ENCODE measurements around the gene ADSS1. TPM values are rescaled to one million over a fixed set of nuclear protein-coding genes. Genes with fewer than 3 reads are reported as not detected.
A peak's percentile ranks its signal among the peaks of the same experiment; 100 is the strongest.

ADSS1 gene
- total RNA-seq, 1 donor from 2014 or later: 6.9 TPM

DNA sequence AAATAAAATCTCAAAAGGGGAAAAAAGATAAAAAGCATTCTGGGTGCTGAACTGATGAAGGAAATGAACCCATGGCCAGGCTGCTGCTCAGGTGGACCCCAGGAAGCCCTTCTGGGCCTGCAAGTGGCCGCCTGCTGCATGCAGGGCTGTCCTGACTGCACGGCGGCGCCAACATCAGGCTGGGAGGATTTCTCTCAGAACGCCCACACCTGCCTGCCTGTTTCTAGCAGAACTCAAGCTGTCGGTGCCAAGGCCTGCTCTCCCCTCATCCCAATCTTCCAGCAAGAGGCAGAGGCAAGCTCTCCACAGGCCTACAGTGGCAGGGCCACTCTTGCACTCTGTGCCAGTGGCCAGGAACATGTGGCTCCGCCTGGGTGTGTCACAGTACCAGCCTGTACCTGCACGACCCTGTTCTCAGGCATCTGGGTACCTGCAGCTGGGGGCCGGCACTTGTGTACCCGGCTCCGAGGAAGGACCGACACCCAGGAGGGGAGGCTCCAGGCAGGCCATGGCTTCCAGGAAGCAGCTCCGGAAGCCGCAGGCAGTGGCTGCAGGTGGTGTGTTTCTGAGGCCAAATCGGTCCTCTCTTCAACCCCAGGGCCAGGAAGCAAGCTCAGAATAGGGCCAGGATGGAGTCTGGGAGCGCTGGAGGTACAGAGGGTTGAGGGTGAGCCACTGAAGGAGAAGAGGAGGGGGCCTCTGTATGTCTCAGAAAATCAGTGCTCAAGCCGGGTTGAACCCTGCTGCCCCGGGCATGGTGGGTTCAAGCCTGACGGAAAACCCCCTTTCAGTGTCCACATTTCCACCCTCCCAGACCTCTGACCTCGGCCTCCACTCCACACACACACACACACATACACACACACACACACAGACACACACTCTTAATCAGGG, 37.2 kb upstream of the ADSS1 start:
- Mint-ChIP-seq H3K27me3 (no peaks in the 10 kb centered on the region), H3K9me3 (peaks cover 7% of the 10 kb centered on the region), H3K4me1 (ENCODE audit: unreplicated experiment) (peaks cover 24% of the 10 kb centered on the region), H3K4me3 (peak overlapping the region; percentile 39), H3K36me3 (no peaks in the 10 kb centered on the region), H3K27ac (no peak overlapping the region)
- DNase-seq (ENCODE audit: extremely low spot score, unreplicated experiment): no peak
- TF ChIP-seq, protein P1, sequence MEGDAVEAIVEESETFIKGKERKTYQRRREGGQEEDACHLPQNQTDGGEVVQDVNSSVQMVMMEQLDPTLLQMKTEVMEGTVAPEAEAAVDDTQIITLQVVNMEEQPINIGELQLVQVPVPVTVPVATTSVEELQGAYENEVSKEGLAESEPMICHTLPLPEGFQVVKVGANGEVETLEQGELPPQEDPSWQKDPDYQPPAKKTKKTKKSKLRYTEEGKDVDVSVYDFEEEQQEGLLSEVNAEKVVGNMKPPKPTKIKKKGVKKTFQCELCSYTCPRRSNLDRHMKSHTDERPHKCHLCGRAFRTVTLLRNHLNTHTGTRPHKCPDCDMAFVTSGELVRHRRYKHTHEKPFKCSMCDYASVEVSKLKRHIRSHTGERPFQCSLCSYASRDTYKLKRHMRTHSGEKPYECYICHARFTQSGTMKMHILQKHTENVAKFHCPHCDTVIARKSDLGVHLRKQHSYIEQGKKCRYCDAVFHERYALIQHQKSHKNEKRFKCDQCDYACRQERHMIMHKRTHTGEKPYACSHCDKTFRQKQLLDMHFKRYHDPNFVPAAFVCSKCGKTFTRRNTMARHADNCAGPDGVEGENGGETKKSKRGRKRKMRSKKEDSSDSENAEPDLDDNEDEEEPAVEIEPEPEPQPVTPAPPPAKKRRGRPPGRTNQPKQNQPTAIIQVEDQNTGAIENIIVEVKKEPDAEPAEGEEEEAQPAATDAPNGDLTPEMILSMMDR (conservative IDR thresholded peaks at IDR 0.05): no peak

DNA sequence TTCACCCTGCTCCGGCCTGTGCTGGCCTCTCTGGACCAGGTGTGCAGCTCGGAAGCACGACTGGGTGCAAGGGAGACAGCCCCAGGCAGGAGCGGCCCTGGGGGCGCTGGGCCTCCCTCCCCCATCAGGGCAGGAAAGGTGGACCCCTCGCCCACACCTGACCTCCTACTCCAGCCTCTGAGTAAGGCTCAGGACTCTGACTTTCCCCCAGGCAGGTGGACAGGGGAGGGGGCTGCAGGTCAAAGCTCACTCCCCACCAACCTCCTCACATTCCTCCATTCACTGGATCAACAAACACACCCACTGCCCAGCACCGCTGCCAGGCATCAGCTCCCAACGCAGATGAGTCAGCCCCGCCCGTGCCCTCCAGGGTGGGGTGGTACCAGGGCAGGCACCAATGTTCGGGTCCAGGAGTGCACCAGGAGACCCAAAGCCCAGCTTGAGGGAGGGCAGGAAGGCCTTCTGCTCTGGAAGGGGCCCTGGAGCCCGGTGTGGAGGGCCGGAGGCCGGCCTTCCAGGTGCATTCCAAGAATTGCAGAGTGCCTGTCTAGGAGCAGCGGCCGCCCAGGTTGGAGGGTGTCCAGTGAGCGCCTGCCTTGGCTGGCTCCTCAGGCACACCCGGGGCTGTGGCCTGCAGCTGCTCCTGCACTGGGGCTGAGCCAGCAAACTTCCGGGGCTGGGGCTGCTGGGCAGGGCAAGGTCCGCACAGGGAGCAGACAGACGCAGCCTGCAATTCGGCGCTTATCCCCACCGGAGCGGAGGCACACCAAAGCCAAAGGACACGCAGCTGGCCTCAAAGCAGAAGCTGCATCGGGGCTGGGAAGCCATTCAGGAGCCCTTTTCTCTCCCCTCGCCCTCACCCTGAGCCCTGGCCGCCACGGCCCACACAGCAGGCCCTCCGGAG, 36.2 kb upstream of the ADSS1 start:
- Mint-ChIP-seq H3K27me3 (no peaks in the 10 kb centered on the region), H3K36me3 (no peaks in the 10 kb centered on the region), H3K4me1 (ENCODE audit: unreplicated experiment) (peaks cover 20% of the 10 kb centered on the region), H3K4me3 (peak overlapping the region; percentile 78), H3K9me3 (peaks cover 7% of the 10 kb centered on the region), H3K27ac (peak overlapping the region; percentile 83)
- TF ChIP-seq, protein P1 (conservative IDR thresholded peaks at IDR 0.05): no peak
- DNase-seq (ENCODE audit: extremely low spot score, unreplicated experiment): no peak

DNA sequence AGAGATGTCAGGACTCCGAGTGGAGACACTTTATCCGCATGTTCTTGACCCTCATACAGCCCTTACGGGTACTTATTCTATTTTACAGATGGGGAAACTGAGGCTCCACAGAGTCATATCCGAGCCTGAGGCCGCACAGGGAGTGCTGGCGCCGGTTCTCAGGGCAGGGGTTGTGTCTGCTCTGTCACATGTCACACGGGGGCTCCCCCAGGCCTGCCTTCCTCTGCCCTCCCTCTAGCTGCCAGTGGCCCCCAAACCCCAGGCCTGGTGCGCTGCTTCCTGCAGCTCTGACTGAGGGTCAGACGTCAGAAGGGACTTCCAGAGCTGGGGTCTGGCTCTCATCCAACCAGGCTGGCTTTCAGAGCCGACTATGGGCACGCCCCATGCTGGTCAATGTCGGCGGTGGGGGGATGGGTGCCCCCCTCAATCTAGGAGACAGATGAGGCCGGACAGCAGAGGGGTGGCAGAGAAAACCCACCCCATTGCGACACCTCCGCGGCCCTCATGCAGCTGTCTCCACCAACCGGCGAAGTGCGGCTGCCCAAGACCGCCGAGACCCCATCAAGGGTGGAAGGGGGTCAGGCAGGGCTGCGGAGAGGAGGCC, 35.4 kb upstream of the ADSS1 start:
- Mint-ChIP-seq H3K4me1 (ENCODE audit: unreplicated experiment) (peaks cover 17% of the 10 kb centered on the region), H3K9me3 (peaks cover 7% of the 10 kb centered on the region), H3K27me3 (no peaks in the 10 kb centered on the region), H3K36me3 (no peaks in the 10 kb centered on the region), H3K4me3 (peak overlapping the region; percentile 78), H3K27ac (peak overlapping the region; percentile 83)
- DNase-seq (ENCODE audit: extremely low spot score, unreplicated experiment): no peak
- TF ChIP-seq, protein P1 (conservative IDR thresholded peaks at IDR 0.05): no peak

DNA sequence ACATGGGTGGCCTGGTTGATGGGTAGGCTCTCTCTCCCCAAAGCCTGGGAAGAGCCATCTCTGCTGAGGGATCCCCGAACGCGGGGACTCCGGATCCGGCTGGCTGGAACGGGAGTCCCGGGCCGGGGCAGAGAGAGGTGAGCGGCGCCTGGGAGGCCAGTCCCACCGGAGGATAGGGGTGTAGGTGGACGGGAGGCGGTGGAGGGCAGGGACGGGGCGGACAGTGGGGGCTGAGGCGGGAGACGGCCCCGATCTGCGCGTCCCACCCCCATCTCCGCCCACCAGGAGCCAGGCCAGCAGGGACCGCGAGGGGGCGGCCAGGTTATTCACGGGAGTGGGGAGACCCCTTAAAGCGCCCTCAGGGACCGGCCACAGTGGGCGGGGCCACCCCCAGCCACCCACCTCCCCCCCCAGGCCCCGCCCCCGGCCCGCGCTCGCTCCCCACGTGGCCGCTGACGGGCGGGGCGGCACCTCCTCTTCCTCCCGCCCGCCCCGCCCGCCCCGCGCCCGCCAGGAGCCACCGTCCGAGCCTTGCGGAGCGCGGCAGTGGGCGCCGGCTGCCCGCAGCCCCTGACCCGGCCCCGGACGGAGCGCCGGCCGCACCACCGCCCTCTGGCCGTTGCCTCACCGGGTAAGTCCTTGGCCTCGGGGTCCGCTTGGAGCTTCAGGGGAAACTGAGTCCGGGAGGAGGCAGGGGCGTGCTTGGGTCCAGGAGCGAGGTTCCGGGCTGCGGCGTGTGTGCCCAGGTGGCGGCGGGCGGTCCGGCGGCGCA, 34.7 kb upstream of the ADSS1 start, which contains the start of gene INF2:
TSS of gene INF2 (plus strand) at position 510 of the 772 bp plus-strand sequence. CDS start 11,748 bp downstream, outside the sequence.
- Mint-ChIP-seq H3K9me3 (peaks cover 7% of the 10 kb centered on the region), H3K27me3 (no peaks in the 10 kb centered on the region), H3K36me3 (no peaks in the 10 kb centered on the region), H3K4me1 (ENCODE audit: unreplicated experiment) (peaks cover 15% of the 10 kb centered on the region), H3K4me3 (peak within 1 kb of the TSS; percentile 79), H3K27ac (peak within 1 kb of the TSS; percentile 83)
- TF ChIP-seq, protein P1 (conservative IDR thresholded peaks at IDR 0.05): peak; percentile 29
- DNase-seq (ENCODE audit: extremely low spot score, unreplicated experiment): no peak

All from type B pancreatic cell (in vitro differentiated cells).